Measurements from ENCODE around the gene ACOXL.
"Not testable (repeated sequence)": the region's sequence is repeated elsewhere in the genome, so short reads cannot be mapped to it uniquely, and the experiment has no call there.

ACOXL gene

GRCh38 chr2:110943070-110943634, 210.8 kb downstream of the ACOXL start:
- H3K9me3 ChIP-seq (ENCODE audit: control insufficient read depth, low read length) = no peaks in the 10 kb centered on the region
- no peaks in the 10 kb centered on the region for H3K4me1 ChIP-seq (ENCODE audit: control insufficient read depth, insufficient read depth, low read length)
- H3K36me3 ChIP-seq (ENCODE audit: control insufficient read depth, insufficient read depth, low read length) = no peaks in the 10 kb centered on the region
- H3K9ac ChIP-seq (ENCODE audit: low read length) = no peak overlapping the region
- H3K4me3 ChIP-seq (ENCODE audit: low read length) = no peak overlapping the region
- no peaks in the 10 kb centered on the region for H3K27me3 ChIP-seq (ENCODE audit: control insufficient read depth, insufficient read depth, low read length)

- Histone ChIP-seq H3K9me3 (ENCODE audit: control insufficient read depth, low read length) (no peaks in the 10 kb centered on the region), H3K36me3 (ENCODE audit: control insufficient read depth, insufficient read depth, low read length) (no peaks in the 10 kb centered on the region), H3K9ac (ENCODE audit: low read length) (no peak overlapping the region), H3K4me3 (ENCODE audit: low read length) (no peak overlapping the region), H3K4me1 (ENCODE audit: control insufficient read depth, insufficient read depth, low read length) (no peaks in the 10 kb centered on the region), H3K27me3 (ENCODE audit: control insufficient read depth, insufficient read depth, low read length) (peaks cover 2% of the 10 kb centered on the region)
Measured at GRCh38 chr2:110946902-110947301, 214.5 kb downstream of the ACOXL start.

GRCh38 chr2:110948027-110948674, 215.8 kb downstream of the ACOXL start:
- Histone ChIP-seq H3K9me3 (ENCODE audit: control insufficient read depth, low read length) (no peaks in the 10 kb centered on the region), H3K36me3 (ENCODE audit: control insufficient read depth, insufficient read depth, low read length) (no peaks in the 10 kb centered on the region), H3K27me3 (ENCODE audit: control insufficient read depth, insufficient read depth, low read length) (peaks cover 2% of the 10 kb centered on the region), H3K9ac (ENCODE audit: low read length) (no peak overlapping the region), H3K4me3 (ENCODE audit: low read length) (no peak overlapping the region), H3K4me1 (ENCODE audit: control insufficient read depth, insufficient read depth, low read length) (no peaks in the 10 kb centered on the region)

GRCh38 chr2:110950281-110950680, 217.9 kb downstream of the ACOXL start:
- Histone ChIP-seq H3K27me3 (ENCODE audit: control insufficient read depth, insufficient read depth, low read length) (peaks cover 5% of the 10 kb centered on the region), H3K9me3 (ENCODE audit: control insufficient read depth, low read length) (no peaks in the 10 kb centered on the region), H3K4me3 (ENCODE audit: low read length) (no peak overlapping the region), H3K4me1 (ENCODE audit: control insufficient read depth, insufficient read depth, low read length) (no peaks in the 10 kb centered on the region), H3K36me3 (ENCODE audit: control insufficient read depth, insufficient read depth, low read length) (no peaks in the 10 kb centered on the region), H3K9ac (ENCODE audit: low read length) (no peak overlapping the region)

GRCh38 chr2:110955045-110955444, 222.7 kb downstream of the ACOXL start:
- Histone ChIP-seq H3K36me3 (ENCODE audit: control insufficient read depth, insufficient read depth, low read length) (no peaks in the 10 kb centered on the region), H3K27me3 (ENCODE audit: control insufficient read depth, insufficient read depth, low read length) (peaks cover 4% of the 10 kb centered on the region), H3K9me3 (ENCODE audit: control insufficient read depth, low read length) (no peaks in the 10 kb centered on the region), H3K9ac (ENCODE audit: low read length) (no peak overlapping the region), H3K4me3 (ENCODE audit: low read length) (no peak overlapping the region), H3K4me1 (ENCODE audit: control insufficient read depth, insufficient read depth, low read length) (no peaks in the 10 kb centered on the region)

- no peaks in the 10 kb centered on the region for H3K4me1 ChIP-seq (ENCODE audit: control insufficient read depth, insufficient read depth, low read length)
- H3K27me3 ChIP-seq (ENCODE audit: control insufficient read depth, insufficient read depth, low read length) = peaks cover 4% of the 10 kb centered on the region
- H3K4me3 ChIP-seq (ENCODE audit: low read length) = no peak overlapping the region
- H3K9ac ChIP-seq (ENCODE audit: low read length) = no peak overlapping the region
- H3K36me3 ChIP-seq (ENCODE audit: control insufficient read depth, insufficient read depth, low read length) = no peaks in the 10 kb centered on the region
- no peaks in the 10 kb centered on the region for H3K9me3 ChIP-seq (ENCODE audit: control insufficient read depth, low read length)
Measured at GRCh38 chr2:110955556-110955955, 223.2 kb downstream of the ACOXL start.

GRCh38 chr2:110957293-110957692, 224.9 kb downstream of the ACOXL start:
- H3K4me1 ChIP-seq (ENCODE audit: control insufficient read depth, insufficient read depth, low read length) = no peaks in the 10 kb centered on the region
- no peak overlapping the region for H3K9ac ChIP-seq (ENCODE audit: low read length)
- H3K27me3 ChIP-seq (ENCODE audit: control insufficient read depth, insufficient read depth, low read length) = peaks cover 4% of the 10 kb centered on the region
- no peak overlapping the region for H3K4me3 ChIP-seq (ENCODE audit: low read length)
- H3K36me3 ChIP-seq (ENCODE audit: control insufficient read depth, insufficient read depth, low read length) = no peaks in the 10 kb centered on the region
- H3K9me3 ChIP-seq (ENCODE audit: control insufficient read depth, low read length) = no peaks in the 10 kb centered on the region

- no peaks in the 10 kb centered on the region for H3K9me3 ChIP-seq (ENCODE audit: control insufficient read depth, low read length)
- no peaks in the 10 kb centered on the region for H3K4me1 ChIP-seq (ENCODE audit: control insufficient read depth, insufficient read depth, low read length)
- no peak overlapping the region for H3K9ac ChIP-seq (ENCODE audit: low read length)
- no peaks in the 10 kb centered on the region for H3K36me3 ChIP-seq (ENCODE audit: control insufficient read depth, insufficient read depth, low read length)
- no peak overlapping the region for H3K4me3 ChIP-seq (ENCODE audit: low read length)
- peaks cover 4% of the 10 kb centered on the region for H3K27me3 ChIP-seq (ENCODE audit: control insufficient read depth, insufficient read depth, low read length)
Measured at GRCh38 chr2:110958346-110959119, 226.2 kb downstream of the ACOXL start.

- Histone ChIP-seq H3K9ac (ENCODE audit: low read length) (no peak overlapping the region), H3K36me3 (ENCODE audit: control insufficient read depth, insufficient read depth, low read length) (no peaks in the 10 kb centered on the region), H3K4me1 (ENCODE audit: control insufficient read depth, insufficient read depth, low read length) (no peaks in the 10 kb centered on the region), H3K27me3 (ENCODE audit: control insufficient read depth, insufficient read depth, low read length) (peaks cover 4% of the 10 kb centered on the region), H3K9me3 (ENCODE audit: control insufficient read depth, low read length) (no peaks in the 10 kb centered on the region), H3K4me3 (ENCODE audit: low read length) (no peak overlapping the region)
Measured at GRCh38 chr2:110959198-110959597, 226.8 kb downstream of the ACOXL start.

- H3K9ac ChIP-seq (ENCODE audit: low read length) = no peak overlapping the region
- H3K27me3 ChIP-seq (ENCODE audit: control insufficient read depth, insufficient read depth, low read length) = peaks cover under 1% of the 10 kb centered on the region
- H3K4me3 ChIP-seq (ENCODE audit: low read length) = no peak overlapping the region
- no peaks in the 10 kb centered on the region for H3K9me3 ChIP-seq (ENCODE audit: control insufficient read depth, low read length)
- H3K36me3 ChIP-seq (ENCODE audit: control insufficient read depth, insufficient read depth, low read length) = no peaks in the 10 kb centered on the region
- H3K4me1 ChIP-seq (ENCODE audit: control insufficient read depth, insufficient read depth, low read length) = no peaks in the 10 kb centered on the region
Measured at GRCh38 chr2:110960281-110960680, 227.9 kb downstream of the ACOXL start.

GRCh38 chr2:110960954-110961353, 228.6 kb downstream of the ACOXL start:
- no peak overlapping the region for H3K4me3 ChIP-seq (ENCODE audit: low read length)
- H3K27me3 ChIP-seq (ENCODE audit: control insufficient read depth, insufficient read depth, low read length) = no peaks in the 10 kb centered on the region
- no peaks in the 10 kb centered on the region for H3K4me1 ChIP-seq (ENCODE audit: control insufficient read depth, insufficient read depth, low read length)
- H3K36me3 ChIP-seq (ENCODE audit: control insufficient read depth, insufficient read depth, low read length) = no peaks in the 10 kb centered on the region
- no peaks in the 10 kb centered on the region for H3K9me3 ChIP-seq (ENCODE audit: control insufficient read depth, low read length)
- H3K9ac ChIP-seq (ENCODE audit: low read length) = no peak overlapping the region

GRCh38 chr2:110961643-110962042, 229.3 kb downstream of the ACOXL start:
- not testable (repeated sequence) for H3K4me3 ChIP-seq (ENCODE audit: low read length); H3K27me3 ChIP-seq (ENCODE audit: control insufficient read depth, insufficient read depth, low read length); H3K36me3 ChIP-seq (ENCODE audit: control insufficient read depth, insufficient read depth, low read length); H3K4me1 ChIP-seq (ENCODE audit: control insufficient read depth, insufficient read depth, low read length); H3K9me3 ChIP-seq (ENCODE audit: control insufficient read depth, low read length); H3K9ac ChIP-seq (ENCODE audit: low read length)
